Epithelial cell of prostate (primary cell): Measurements from ENCODE around the gene ABI2.
A peak's percentile ranks its signal among the peaks of the same experiment; 100 is the strongest.

Experiments
- DNase-seq: peaks from one replicate; pipeline ENCODE4 v3.0.0-alpha.2; 2011; ENCODE audit warnings: low read depth, low spot score
- H3K27ac ChIP-seq: fragments of 450-650 bp; 2 replicates; pipeline ENCODE4 v1.5.1; 2017; ENCODE audit warnings: mild to moderate bottlenecking

The ABI2 gene

DNA sequence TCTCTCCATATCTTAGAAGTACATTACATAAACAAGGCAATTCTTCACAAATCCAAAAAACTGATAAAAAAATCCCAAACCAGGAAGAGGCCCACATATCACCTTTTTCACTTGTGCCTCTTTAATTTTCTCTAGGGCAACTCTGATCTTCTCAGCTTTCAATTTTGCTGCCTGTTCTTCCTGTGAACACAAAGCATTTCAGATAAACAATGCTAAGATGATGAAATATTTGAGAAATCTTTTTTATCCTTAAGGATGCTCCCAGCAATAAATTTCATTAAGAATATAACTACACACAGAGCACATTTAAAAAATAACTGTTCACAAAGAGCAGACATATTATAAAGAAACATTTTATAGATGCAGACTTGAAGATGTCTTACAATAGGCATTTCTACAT is 133.6 kb downstream of the ABI2 start:
- no peak for DNase-seq
- peak overlapping the region; percentile 15 for H3K27ac ChIP-seq

DNA sequence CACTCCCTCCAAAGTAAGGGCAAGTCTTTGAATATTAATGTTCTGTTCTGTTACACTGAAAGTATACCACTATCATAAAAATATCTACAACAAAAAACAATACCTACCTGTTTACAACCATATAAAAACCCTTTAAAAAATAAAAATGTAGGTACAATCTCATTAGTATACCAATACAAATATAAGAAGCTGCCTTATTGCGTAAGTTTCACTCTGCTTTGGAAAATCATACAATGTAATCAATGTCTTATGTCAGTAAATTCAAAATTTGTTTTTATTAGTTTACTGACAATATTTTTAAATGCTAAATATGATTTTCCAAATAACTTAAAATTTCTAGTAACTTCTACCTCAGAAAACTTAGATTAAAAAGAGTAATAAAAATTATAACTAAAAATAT is 134.1 kb downstream of the ABI2 start:
- peak overlapping the region; percentile 15 for H3K27ac ChIP-seq
- DNase-seq, result no peak

DNA sequence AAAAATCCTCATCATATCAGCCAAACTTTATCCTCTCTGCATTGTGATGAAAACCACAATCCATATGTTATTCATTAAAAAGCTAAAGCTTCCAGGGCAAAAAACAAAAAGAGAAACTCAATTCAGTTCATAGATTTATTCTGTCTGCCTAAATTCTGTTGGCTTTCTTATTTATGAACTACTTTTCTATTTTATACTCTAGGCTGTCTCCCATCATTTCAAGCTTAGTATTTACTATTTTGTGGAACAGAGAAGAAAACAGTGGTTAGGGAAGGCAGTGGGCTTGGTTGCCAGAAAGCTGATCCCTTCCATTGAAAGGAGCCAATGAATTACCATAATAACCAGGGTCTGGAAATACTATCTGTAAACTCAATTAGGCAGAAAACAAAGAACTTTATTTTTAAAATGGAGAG is 135.1 kb downstream of the ABI2 start:
- no peak for DNase-seq
- H3K27ac ChIP-seq, result no peak overlapping the region

DNA sequence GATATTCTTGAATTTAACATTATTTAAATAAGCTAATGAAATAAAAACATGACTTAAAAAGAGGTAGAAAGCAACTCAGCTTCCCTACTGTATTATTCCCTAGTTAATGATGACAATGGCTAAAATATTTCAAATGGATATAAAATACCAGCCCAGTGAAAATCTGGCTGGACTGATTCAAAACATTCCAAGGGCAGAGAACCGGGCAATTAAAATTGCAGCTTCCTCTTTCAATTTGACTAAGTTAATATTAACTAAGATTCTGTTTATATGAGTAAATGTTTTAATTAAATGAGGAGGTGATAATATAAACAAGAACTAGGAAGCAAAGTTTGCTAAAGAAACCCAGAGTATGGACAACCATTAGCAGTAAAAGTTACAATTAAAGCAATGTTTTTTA is 141.4 kb downstream of the ABI2 start:
- DNase-seq, result no peak
- no peak overlapping the region for H3K27ac ChIP-seq

DNA sequence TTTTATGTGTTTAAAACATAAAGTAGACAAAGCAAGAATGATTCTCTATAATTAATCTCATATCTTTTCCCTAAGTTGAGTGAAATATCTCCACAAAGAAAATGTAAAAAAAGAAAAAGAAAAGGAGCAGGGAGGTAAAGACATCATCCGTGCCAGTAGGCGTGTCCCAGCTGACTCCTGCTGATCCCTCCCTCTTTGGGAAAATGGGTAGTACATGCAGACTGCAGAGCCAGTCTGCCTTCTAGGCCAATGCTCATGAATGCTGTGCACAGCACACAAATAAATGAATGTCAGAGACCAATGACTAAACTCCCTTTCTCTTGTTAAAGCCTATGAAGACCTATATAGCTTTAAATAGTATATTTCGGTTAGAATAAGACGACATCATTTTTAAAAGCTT is 142.2 kb downstream of the ABI2 start:
- no peak overlapping the region for H3K27ac ChIP-seq
- no peak for DNase-seq

DNA sequence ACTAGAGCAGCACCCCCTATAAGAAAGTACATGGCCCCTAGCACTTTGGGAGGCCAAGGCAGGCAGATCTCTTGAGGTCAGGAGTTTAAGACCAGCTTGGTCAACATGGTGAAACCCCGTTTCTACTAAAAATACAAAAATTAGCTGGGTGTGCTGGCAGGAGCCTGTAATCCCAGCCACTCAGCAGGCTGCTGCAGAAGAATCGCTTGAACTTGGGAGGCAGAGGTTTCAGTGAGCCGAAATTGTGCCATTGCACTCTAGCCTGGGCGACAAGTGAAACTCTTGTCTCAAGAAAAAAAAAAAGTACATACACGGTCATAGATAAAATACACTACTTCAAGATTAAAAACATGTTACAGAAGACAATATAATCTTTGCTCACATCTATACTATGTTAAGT is 143.1 kb downstream of the ABI2 start:
- no peak for DNase-seq
- no peak overlapping the region for H3K27ac ChIP-seq

DNA sequence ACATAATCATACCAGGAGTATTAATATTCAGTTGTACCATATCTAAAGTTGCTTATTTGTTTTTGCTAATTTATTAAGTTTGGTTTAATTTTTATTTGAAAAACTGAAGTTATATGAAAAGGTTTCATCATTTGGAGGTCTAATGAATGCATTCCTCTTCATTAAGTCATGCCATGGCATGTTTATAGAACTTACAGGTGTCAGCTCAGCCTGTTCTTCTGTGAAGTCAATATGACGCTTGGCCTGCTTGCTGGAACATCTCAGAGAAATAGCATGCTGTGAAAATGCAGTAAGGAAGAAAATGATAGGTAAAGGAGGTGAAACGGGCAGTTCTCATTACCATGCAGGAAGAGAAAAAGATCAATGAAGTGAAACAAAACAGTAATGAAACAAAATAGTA is 148.7 kb downstream of the ABI2 start:
- no peak overlapping the region for H3K27ac ChIP-seq
- no peak for DNase-seq

DNA sequence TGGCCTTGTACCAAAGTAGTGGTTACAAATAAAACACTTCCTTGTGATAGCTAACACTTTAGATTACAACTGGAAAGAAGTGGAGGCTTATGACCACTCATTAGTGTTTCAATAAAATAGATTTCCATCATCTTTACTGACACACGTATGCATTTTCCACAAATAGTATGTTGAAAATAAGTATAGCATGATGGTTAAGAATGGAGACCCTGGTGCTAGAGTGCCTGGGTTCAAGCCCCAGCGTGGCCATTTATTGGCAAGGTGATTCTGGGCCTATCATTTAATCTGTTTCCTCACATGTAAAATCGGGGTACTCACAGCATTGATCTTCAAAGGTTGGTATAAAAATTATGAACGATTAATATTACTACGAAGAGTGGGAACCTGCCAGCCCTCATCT is 152.4 kb downstream of the ABI2 start:
- DNase-seq, result no peak
- no peak overlapping the region for H3K27ac ChIP-seq

DNA sequence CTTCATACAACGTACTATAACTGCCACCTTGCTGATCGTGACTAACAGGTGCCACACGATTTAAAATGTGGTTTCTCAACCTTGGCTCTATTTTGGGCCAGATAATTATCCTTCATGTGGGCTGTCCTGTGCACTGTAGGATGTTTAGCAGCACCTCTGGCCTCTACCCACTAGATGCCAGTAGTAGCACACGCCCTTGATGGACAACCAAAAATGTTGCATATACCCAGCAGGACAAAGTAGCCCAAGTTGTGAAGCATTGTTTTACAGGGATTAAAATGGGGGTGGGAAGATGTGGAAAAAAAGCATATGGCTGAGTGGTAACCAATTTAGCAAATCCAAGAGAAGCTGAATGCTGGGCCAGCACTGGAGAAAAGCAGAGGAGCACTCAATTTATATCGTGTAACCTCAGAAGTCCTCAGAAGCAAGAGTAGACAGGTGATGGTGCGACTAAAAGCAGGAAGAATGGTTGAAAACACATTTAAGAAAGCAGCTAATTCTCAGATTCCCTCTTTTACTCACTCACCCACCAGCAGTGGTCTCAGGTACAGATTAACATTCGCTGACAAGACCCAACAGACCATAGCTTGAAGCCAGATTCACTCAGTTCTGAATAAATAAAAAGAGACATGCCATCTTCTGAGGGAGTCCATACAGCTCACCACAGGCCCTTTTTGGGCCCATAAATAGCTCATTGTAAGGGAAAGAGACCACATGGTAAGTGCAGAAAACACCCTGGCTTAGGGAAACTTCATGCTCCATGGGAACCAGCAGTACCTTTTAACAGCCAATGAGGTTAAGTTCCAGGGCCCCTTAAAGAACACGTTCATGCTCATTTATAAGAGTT is 156.3 kb downstream of the ABI2 start:
- DNase-seq, result no peak
- H3K27ac ChIP-seq, result no peak overlapping the region

DNA sequence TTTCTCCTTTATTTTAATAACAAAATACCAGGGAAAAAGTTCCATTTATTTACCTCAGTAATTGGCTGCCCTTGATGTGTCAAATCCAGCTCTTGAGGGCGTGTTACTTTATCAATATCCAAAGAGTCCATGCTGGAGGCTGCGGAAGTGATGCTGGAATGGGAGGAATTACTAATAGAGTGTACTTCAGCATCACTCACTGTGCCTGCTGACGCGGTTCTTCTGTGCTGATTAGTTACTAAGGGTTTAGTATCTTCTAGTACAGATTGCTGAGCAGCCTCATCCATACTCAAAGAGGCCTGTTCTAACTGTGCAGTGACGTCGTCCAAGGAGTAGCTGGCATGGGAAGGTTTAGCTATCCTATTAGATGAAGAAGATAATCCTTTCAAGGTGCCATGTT is 161.3 kb downstream of the ABI2 start:
- no peak for DNase-seq
- H3K27ac ChIP-seq, result no peak overlapping the region

DNA sequence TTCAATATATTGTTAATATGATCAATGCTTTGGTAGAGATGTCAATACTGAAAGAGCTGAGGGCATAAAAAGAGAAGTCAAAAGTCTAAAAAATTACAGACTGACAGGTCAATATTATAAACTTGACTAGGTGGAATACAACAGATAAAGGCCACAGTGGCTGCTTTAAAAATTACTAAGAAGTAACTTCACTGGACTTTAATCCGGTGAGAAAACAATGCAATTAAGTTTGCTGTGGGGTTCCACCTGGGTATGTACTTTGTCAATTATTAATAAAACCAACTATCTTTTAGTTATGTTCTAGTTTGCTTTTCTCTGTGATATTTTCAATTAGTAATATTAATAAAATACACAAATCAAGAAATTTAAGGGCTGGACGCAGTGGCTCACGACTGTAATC is 162.2 kb downstream of the ABI2 start:
- no peak overlapping the region for H3K27ac ChIP-seq
- DNase-seq, result no peak

DNA sequence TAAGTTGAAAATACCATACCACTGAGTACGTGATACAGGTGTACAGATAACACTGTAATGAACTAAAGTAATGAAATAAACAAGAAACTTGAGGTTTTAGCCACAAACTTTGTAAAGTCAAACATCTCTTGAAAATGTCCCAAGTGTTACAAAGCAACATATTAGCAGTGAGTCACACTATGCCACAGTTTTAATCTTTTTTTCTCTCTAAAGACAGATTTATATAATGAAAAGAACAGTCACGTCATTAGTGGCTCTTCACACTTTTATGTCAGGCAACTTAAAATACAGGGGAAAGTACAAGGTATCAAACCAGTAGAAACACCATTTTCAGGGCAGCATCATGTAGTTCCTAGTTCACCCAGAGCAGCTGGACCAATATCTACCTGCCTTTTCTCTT is 164.8 kb downstream of the ABI2 start:
- H3K27ac ChIP-seq, result peak overlapping the region; percentile 65
- DNase-seq, result no peak
